HG03103 (cell line): ENCODE measurements around the gene SRGAP3.

ENCODE experiments used
- ATAC-seq: cut with Tn5 transposase; IDR thresholded peaks from one replicate; pipeline ENCODE4 v1.9.1; 2021; ENCODE audit warnings: low read depth; ENCODE audit not compliant: unreplicated experiment

SRGAP3 gene

DNA sequence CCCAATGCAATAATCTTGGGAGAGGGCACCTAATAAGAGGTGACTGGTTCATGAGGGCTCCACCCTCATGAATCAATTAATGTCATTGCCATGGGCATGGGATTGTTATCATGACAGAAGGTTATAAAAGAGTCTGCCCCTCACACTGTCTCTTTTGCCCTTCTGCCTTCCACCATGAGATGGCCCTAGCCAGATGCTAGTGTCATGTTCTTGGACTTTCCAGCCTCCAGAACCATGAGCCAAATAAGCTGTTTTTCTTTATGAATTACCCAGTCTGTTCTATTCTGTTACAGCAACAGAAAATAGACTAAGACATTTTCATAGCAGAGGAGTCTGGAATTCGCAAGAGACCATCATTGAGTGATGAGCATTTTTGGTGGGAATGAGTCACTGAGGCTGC, 270.2 kb downstream of the SRGAP3 start:
- no peak for ATAC-seq

DNA sequence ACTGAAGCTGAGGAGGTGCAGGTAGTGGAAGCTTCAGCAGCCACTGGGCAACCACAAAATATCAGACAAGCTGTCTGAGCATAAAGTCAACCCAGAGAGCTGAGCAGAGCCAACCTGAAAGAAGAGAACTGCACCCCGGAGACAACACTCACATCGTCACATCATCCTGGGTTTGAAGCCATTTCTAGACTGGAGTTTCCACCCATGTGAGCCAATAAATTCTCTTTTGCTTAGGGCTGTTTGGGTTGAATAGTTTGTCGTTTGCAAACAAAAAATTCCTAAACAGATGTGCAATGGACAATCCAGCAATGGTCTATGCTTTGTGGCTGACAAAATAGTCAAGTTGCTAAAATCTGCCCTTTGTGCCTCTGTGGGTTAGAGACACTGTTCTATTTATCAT, 270.9 kb downstream of the SRGAP3 start:
- ATAC-seq, result no peak

DNA sequence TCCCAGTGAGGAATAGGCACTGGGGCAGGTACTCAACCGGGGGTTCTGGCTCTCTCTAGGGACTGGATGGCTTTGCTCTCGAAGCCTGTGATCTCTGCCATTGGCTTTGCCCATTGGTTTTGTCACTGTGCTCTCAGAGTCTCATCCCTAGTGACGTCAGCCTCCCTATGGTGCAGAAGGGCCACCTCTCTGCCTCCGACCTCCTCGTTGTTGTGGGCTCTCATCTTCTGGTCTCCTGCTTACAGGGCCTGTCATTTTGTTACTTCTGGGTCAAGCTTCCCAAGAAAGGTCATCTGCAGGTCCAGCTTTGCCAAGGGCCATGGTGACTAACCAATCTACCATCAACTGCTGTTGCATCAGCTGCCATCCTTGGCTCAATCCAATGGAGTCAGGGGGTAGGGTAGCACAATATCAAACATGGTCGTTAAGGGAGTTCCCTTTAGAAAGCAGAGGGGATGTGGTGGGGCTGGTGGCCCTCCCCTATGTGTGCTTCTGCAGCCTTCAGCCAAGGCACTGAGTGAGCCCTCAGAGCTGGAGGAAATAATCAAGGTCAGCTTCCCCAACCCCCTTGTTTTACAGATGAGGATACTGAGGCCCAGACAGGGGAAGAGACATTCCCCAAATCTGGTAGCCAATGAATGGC, 272.8 kb downstream of the SRGAP3 start:
- ATAC-seq, result no peak

DNA sequence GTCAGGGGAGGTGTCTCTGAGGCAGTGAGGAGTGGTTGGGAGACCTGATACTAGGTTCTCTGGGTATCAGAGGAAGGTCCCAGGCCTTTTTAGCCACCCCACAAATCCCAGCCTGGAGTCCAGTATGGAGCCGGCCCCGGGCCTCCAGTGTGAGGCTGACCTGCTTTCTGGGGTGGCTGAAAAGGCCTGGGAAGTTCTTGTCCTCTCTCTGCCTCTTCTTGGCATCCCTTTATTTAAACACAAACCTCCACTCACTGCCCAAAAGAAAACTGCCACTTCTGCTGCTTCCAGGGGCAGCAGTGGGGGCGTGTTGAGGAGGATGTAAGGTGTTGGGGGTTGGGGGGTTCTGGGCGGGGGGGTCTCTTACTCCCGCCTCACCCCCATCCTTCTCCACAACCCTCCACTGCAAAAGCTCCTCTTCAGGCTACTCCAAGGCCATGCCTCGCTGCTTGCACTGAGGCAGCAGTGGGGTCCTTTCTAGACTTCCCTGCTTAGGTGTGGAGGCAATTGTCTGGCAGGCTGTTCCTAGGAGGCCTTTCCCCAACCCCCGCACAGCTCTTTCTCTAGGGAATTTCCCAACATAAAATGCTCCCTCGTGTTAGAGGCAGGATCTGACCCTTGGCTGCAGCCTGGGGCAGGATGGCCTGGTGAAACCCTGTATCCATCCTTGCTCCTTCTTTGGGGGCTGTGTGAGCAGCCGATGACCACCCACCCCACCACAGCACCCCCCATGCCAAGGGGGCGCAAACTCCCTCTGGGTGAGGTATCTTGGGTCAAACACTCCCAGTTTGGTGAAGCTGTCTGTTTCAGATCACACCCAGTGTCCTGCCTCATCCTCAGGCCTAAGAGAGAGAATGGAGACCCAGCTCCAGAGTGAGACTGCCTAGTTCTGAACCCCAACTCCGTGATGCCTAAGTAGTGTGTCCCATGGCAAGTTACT, 274.1 kb downstream of the SRGAP3 start:
- ATAC-seq, result no peak

DNA sequence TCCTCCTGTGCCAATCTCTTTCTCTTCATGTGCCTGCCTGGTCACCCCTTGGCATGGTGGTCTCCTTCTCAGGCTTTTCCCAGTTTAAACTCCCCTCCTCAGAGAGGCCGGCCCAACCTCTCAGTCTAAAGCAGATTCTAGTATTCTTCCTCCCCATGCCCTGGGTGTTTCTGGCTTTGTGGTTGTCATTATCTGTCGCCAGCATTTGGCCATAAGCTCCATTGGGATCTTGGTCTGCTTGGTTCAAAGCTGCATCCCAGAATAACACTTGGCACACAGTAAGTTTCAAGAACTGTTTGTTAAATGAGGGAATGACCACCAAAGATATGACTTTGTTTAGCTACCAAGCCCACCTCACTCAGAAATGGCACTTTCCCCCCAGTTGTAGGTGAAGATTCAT, 275.0 kb downstream of the SRGAP3 start:
- ATAC-seq, result no peak

DNA sequence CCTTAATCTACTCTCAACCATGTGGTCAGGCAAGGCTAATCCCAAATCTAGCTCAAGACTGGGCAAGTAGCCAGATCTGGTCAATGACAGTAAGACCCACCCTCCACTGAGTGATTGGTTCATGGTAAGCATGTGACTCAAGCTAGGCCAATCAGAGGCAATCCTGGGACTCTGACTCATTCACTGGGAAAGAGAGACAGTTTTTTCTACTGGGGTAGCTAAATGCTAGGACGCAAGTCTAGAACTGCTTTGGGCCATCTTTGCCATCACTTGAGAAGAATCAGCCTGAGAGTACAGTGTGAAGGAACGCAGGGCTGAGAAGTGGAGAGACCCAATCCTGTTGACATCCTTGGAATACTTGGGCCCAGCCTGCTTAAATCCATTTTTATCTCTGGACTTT, 276.8 kb downstream of the SRGAP3 start:
- ATAC-seq, result no peak

DNA sequence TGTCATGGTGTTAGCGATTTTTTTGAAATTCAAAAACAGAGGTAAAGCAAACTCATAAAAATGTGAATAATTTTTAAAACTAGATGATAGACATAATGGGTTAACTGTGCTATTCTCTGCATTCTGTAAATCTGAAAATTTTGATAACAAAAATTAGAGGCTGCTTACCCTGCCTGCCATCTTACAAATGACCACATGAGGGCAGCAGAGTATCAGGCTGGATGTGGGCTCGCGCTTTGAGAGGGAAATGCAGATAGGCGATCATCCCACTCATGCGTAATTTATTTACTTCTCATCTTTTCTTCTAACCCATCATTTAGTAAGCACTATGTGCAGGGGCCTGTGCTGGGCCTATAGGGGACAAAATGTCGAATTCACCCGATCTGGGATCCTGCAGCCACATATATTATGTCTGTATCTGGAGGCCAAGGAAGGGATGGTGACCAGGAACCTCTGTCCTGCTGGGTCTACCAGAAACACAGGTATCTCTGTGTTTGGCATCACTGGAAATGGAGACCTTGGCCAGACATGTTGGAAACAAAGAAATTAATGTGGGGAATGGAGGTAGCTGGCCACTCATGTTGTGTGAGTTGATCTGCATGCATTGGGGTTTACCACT, 278.4 kb downstream of the SRGAP3 start:
- no peak for ATAC-seq

DNA sequence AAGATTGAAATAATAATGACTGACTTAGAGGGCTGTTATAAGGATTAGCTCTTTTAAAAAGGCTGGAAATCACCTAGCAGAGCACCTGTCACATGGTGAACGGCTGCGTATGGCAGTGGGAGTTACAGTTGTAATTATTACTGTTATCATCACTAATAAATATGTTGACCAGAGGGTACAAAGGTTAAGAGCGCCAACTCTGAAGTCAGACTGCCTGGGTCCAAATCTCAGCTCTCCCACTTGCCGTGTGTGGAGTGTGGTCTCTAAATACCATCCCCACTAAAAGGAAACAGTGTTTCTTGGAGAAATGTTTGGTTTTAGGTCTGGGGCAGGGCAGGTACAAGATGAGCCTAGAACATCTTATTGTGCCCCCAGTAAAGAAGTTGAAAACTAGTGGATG, 280.2 kb downstream of the SRGAP3 start:
- no peak for ATAC-seq

DNA sequence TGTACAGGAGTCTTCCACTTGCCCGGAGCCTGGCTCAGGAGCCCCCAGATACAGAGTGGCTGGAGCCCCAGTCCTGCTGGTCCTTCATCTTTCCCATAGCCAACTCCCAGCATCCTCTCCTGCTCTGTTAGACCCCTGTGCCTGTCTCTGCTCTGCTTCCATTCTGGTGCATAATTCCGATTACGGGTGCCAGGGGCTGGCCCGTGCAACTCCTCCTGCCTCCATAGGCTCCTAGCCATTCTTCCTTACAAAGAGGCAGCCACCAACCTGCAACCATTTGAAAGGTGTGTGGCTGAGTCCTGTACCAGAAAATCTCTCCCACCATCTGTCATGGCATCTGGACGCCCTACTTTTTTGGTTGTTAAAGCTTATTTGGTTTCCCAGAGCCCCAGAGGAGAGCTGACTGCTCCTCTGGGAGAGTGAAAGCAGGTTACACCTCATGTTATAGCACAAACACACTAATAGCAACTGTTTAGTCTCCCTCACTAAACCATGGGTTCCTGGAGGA, 281.0 kb downstream of the SRGAP3 start:
- ATAC-seq, result no peak

DNA sequence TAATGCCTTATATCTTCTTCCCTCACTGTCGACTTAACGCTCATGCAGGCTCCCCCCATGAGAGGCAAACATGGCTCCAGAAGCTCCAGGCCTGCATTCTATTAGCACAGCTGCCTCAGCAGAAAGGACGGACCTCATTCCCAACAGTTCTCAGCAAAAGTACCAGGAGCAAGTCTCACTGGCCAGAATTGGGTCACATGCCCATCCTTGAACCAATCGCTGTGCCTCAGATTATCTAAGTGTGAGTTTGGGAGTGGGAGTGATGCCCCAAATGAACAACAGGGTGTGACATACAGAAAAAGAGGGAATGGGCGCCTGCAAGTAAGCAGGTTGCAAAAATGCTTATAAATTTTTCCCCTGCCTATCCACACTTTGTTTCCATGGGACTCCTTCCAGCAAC, 281.9 kb downstream of the SRGAP3 start:
- no peak for ATAC-seq

DNA sequence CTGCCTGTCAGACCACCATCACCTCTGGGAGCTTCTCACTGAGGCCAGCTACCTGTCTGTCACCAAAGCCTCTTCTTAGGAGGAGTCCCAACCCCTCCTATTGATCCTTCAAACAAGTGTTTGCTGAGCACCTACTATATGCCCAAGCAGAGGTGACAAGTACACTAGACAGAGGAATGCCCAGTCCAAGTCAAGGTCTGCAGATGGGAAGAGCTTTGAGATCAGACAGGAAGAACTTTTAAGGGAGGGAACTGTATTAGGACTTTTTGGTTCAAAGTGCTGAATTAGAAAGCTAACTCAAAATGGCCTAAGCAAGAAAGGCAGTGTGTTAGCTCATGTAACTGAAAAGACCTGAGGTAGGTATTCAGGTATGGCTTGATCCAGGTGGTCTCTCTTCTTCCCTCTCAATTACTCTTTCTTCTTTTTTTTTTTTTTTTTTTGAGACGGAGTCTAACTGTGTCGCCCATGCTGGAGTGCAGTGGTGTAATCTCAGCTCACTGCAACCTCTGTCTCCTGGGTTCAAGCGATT, 282.6 kb downstream of the SRGAP3 start:
- ATAC-seq, result no peak

DNA sequence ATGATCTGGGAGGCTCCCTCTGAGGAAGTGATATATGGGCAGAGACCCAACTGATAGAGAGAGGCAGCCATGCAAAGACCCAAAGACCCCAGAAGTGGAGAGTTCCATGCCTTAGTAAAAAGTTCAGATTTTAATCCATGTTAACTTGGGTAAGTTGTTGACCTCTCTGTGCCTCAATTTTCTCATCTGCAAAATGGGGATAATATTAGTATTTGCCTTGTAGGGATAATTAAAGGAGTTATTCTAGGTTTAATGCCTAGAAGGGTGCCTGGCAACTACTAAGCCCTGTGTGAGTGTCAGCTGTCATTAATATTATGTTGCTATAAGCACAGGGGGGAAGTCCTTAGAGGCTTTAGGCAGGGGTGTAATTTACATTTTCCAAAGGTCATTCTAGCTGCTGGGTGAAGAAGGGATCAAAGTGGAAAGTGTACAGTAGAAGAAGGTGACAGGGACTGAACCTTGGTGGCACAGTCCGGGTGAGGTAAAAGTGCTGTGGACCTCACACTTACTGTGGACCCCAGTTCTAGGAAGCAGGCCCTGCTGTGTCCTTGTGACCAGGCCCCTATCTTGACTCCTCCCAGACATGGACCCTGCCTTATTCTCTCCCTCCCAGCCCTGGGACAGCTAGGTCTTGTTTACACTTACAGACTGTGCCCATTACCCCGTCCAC, 283.2 kb downstream of the SRGAP3 start:
- ATAC-seq, result no peak

DNA sequence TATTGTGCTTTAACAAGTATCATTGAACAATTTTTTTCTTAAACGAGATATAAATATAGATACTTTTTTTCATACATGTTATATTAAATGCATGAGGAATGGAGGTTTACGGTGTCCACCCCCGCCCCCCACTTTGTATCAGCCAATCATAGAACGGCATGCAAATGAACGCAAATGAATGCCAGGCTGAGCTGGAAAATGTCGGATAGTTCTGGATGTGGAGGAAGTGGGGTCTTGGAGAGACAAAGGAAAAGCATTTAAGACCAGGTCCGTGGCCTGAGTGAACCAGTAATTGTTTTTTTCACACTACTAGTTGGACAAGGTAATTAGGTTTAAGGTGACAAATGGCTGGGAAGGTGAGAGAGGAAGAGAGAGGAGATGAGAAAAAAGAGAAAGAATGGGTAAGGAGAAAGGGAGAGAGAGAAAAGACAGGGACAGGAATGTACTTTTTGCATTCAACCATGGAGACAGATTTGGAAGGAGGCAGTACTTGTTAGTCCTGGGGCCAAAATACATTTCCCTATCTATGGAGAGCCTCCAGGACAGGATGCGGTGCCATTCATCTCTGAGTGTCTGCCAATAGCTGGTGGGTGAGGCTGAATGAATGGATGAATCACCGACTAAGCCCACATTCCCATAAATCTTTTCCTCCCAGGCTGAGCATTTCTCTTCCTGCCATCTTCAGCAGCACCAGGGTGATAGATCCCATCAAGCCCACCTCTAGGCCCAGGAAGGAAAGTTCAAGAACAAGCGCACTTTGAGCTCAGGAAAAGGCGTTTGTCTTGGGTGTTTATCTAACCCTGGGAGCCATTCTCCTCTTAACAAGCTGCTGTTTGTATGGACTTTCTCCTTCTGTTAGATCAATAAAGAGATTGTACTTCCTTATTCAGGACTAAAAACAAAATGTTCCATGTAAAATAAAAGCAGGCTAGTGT, 284.7 kb downstream of the SRGAP3 start:
- ATAC-seq, result no peak

DNA sequence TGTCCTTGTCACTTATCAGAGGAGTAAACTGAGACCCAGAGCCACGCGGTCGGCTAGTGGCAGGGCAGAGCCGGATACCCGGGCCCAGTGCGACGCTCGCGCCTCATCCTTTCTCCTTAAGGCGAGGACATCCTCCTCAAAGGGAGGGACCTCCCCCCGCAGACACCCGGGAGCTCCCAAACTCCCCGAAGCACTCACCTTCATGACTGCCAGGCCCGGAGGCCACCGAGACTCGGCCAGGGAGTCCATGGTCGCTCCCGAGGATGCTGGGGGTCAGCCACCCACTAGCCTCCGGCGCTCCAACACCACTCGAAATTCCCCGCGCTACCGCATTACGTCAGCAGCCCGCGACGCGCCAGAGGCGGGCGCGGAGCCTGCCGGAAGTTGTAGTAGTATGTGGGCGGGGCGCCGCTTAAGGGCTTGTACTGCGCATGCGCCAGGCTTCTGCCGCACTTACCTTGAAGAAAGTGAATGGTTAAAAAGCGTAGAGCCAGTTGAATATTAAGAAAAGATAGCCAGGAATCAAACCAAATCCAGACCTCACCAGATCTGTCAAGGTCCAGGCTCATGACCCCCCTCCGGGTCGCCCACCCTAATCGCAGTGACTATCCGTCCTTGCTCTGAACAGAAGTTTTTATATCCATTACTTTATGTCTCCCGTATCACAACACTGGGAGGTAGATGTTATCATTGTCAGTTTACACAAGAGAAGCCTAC, 286.2 kb downstream of the SRGAP3 start, which contains the start of gene RAD18:
TSS of gene RAD18 (minus strand) at position 336 of the 717 bp plus-strand sequence. CDS start at position 249, 87 bp downstream.
- peak; percentile 76 for ATAC-seq

DNA sequence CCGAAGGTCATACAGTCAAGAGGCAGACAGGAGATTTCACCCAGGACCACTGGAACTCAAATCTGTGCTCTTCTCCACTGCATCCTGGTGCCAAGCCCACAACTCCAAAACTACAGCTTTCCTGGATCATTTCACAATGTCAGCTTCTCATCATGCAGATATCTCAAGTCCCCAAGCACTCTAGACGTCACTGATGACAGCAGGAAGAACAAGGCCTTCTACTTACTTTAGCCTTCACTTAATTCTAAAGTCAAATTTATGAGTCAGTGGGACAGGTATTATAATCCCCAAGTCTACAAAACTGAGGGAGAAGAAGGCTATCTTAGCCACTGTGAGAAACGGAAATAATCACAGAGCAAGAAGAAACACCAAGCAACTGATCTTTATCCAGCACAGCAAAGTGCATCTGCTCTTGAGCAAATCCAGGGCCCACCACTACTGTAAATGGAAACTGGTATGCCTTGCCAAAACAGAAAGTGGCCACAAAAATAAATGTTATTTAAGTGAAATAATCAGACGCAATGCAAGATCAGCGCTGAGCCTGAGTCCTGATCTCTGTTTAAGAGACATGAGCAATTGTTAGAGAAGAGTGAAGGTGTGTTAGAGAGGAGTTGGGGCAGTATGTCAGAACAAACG, 287.1 kb downstream of the SRGAP3 start:
- no peak for ATAC-seq

DNA sequence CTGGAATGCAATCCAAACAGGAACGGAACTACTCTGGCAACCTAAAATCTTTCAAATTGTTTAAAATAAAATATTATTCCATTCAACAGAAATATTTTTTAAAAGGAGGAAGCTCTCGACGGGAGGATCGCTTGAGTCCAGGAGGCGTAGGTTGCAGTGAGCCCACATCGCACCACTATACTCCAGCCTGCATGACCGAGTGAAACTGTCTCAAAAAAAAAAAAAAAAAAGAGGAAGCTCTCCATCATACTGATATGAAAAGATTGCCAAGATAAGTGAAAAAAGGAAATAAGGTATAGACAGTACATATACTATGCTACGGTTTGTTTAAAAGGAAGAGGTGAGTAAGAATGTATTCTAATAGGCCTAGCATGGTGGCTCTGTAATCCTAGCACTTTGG, 289.8 kb downstream of the SRGAP3 start:
- no peak for ATAC-seq

DNA sequence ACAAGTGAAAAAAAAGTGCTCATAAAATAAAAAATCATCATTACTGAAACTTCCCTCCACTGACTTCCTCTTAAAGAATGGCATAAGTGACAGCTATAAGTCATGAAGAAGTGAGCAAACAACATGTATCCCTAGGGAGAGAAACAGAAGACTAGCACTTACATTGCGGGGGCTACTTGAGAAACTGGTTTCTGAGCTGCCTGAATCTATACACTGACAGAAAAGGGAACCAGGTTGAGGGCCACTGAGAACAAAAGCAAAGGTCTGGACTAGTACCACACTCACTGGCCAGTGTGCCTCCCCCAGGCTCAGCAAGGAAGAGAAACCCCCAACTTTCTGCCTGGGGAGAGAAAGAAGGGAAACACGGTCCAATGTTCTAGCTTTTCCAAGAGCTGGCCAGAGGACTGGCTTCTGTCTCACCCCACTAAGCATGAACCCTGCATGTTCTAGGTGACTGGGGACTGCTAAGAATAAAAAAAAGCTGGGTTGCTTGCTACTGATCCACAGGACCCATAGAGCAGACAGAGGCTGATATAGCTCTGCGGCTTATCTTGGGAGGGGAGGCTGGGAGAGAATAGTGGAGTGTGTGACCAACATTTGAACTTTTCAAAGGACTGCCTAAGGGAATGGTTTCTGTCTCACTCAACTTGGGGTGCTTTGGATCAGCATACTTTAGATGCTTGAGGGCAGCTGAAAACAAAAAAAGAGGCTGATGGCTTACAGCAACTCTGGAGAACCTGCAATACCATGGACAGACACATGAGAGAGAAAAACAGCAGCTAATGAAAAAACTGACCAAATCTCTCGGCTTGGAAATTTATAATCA, 294.3 kb downstream of the SRGAP3 start:
- ATAC-seq, result peak; percentile 90
